ENCODE data around the gene NR5A2.

NR5A2 gene

DNA sequence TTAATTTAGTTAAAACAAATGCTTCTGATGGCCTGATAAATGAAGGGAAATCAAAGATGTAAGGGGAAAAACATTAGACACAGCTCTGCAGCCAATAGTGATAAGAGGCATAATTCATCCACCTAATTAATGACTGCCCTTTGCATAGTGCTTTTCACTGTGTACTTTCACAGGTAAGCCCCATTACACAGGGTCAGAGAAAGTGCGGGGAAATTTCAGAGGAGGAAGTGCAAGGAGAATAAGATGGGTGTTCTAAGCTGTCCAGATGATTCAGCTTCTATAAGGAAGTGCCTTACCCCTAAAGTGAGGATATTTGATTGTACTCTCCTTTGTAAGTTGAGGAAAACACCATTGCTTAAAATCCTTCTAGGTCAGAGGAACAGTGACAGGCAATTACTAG is 88.0 kb downstream of the NR5A2 start:
- Histone ChIP-seq H4K20me1 (ENCODE audit: insufficient read depth) (no peaks in the 10 kb centered on the region), H3K4me1 (ENCODE audit: low read depth, poor library complexity, severe bottlenecking) (peaks cover 24% of the 10 kb centered on the region), H3K4me3 (IDR thresholded peaks at IDR 0.05; ENCODE audit: insufficient read depth, low read depth, low read length) (no peak overlapping the region), H3K79me2 (ENCODE audit: insufficient read depth, low read depth) (no peaks in the 10 kb centered on the region), H3K4me2 (no peak overlapping the region), H3K9ac (no peak overlapping the region), H2AFZ (ENCODE audit: low read depth) (no peak overlapping the region), H3K27me3 (ENCODE audit: insufficient read depth, low read depth) (no peaks in the 10 kb centered on the region), H3K36me3 (ENCODE audit: insufficient read depth) (no peaks in the 10 kb centered on the region), H3K27ac (no peak overlapping the region)
- TF ChIP-seq, protein P1, sequence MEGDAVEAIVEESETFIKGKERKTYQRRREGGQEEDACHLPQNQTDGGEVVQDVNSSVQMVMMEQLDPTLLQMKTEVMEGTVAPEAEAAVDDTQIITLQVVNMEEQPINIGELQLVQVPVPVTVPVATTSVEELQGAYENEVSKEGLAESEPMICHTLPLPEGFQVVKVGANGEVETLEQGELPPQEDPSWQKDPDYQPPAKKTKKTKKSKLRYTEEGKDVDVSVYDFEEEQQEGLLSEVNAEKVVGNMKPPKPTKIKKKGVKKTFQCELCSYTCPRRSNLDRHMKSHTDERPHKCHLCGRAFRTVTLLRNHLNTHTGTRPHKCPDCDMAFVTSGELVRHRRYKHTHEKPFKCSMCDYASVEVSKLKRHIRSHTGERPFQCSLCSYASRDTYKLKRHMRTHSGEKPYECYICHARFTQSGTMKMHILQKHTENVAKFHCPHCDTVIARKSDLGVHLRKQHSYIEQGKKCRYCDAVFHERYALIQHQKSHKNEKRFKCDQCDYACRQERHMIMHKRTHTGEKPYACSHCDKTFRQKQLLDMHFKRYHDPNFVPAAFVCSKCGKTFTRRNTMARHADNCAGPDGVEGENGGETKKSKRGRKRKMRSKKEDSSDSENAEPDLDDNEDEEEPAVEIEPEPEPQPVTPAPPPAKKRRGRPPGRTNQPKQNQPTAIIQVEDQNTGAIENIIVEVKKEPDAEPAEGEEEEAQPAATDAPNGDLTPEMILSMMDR (conservative IDR thresholded peaks at IDR 0.05; ENCODE audit: low read depth, low read length): no peak

DNA sequence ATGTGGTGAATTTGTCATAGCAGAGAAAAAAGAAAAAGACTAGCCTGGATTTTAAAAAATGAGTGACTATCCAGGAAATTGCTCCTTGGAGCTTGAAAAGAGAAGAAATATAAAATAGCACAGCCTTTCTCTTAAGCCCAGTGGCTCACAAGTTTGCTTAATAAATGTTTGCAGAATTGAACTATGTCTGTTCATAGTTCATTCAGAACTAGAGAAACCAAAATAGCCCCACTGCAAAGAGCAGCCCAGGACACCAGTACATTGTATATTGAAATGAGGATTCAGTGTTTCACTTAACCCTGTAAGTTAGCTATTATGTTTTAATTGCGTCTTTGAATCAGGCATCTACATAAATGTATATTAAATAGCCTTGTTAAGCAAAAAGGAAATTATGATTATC is 88.8 kb downstream of the NR5A2 start:
- H4K20me1 ChIP-seq (ENCODE audit: insufficient read depth): no peaks in the 10 kb centered on the region
- H3K27ac ChIP-seq: no peak overlapping the region
- H2AFZ ChIP-seq (ENCODE audit: low read depth): no peak overlapping the region

DNA sequence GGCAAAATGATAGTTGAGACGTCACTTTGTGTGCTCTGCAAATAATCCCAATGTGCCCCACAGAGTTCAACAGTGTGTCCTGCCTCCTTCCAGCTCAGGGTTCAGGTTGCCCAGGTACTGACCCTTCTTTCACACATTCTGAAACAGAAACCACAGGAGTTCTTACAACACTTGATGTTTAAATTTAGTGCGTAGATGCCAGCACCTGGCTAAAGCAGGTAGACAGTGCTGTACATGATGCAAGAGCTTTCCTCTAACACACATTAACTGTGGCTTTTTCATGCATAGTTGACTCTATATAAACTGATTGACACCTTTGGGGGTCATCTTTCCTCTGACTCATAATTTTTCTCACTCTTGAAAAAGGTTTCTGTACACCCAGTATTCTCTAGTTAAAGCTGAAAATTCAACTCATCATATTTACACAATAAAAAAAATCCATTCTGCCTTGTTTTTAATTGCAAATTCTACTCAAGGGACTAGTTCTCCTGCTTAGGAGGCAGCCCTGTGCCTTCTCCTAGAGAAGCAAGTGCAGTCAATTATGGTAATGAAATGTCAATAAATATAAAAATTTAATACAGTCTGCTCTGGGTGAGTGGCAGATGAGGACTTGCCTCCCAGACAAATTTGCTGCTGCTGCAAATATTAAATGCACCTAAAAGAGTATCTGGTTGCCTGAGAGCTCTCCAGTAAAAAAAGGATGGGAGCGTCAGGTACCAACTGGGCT is 91.4 kb downstream of the NR5A2 start:
- Histone ChIP-seq H3K9ac (no peak overlapping the region), H3K27me3 (ENCODE audit: insufficient read depth, low read depth) (no peaks in the 10 kb centered on the region), H3K79me2 (ENCODE audit: insufficient read depth, low read depth) (no peaks in the 10 kb centered on the region), H2AFZ (ENCODE audit: low read depth) (no peak overlapping the region), H3K4me2 (peak overlapping the region; percentile 21), H3K36me3 (ENCODE audit: insufficient read depth) (no peaks in the 10 kb centered on the region), H3K27ac (no peak overlapping the region; the same call in 1 of the 2 replicates), H4K20me1 (ENCODE audit: insufficient read depth) (no peaks in the 10 kb centered on the region), H3K4me1 (ENCODE audit: low read depth, poor library complexity, severe bottlenecking) (peaks cover 24% of the 10 kb centered on the region), H3K4me3 (IDR thresholded peaks at IDR 0.05; ENCODE audit: insufficient read depth, low read depth, low read length) (no peak overlapping the region)
- TF ChIP-seq, protein P1 (conservative IDR thresholded peaks at IDR 0.05; ENCODE audit: low read depth, low read length): no peak

More for the DNA sequence above, 88.8 kb downstream of the NR5A2 start:
- Histone ChIP-seq H3K36me3 (ENCODE audit: insufficient read depth) (no peaks in the 10 kb centered on the region), H3K4me2 (no peak overlapping the region), H3K79me2 (ENCODE audit: insufficient read depth, low read depth) (no peaks in the 10 kb centered on the region), H3K27me3 (ENCODE audit: insufficient read depth, low read depth) (no peaks in the 10 kb centered on the region), H3K9ac (no peak overlapping the region), H3K4me1 (ENCODE audit: low read depth, poor library complexity, severe bottlenecking) (peaks cover 24% of the 10 kb centered on the region), H3K4me3 (IDR thresholded peaks at IDR 0.05; ENCODE audit: insufficient read depth, low read depth, low read length) (no peak overlapping the region)
- TF ChIP-seq, protein P1 (conservative IDR thresholded peaks at IDR 0.05; ENCODE audit: low read depth, low read length): no peak

DNA sequence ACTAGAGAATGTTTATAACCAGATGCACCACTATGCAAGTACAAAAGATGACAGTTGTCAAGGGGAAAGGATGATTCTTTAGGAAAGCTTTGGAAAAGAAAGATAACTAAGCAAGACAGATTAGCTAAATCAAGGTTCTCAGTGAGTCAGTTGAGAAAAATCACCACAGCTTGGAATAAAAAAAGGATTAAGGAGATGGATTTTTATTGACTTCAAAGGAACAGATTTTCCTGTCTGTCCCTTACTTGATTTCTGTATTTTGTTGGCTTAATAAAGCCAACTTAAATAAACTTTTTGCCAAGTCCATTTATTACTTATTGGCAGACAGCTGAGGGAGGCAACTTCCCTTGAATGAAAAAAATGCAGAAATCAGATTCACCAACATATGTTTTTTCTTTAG is 93.9 kb downstream of the NR5A2 start:
- no peaks in the 10 kb centered on the region for H4K20me1 ChIP-seq (ENCODE audit: insufficient read depth)
- no peak overlapping the region for H3K9ac ChIP-seq
- no peaks in the 10 kb centered on the region for H3K27me3 ChIP-seq (ENCODE audit: insufficient read depth, low read depth)
- no peak overlapping the region for H2AFZ ChIP-seq (ENCODE audit: low read depth)
- H3K4me3 ChIP-seq (IDR thresholded peaks at IDR 0.05; ENCODE audit: insufficient read depth, low read depth, low read length): no peak overlapping the region
- no peak overlapping the region for H3K27ac ChIP-seq
- H3K4me2 ChIP-seq: no peak overlapping the region
- H3K4me1 ChIP-seq (ENCODE audit: low read depth, poor library complexity, severe bottlenecking): peaks cover 24% of the 10 kb centered on the region
- H3K79me2 ChIP-seq (ENCODE audit: insufficient read depth, low read depth): no peaks in the 10 kb centered on the region
- no peaks in the 10 kb centered on the region for H3K36me3 ChIP-seq (ENCODE audit: insufficient read depth)
- TF ChIP-seq, protein P1 (conservative IDR thresholded peaks at IDR 0.05; ENCODE audit: low read depth, low read length): no peak

Data from KMS-11 (cell line).